GM12878 (cell line): ENCODE measurements around the gene SPATS2L. TPM values are rescaled to one million over a fixed set of nuclear protein-coding genes. Genes with fewer than 3 reads are reported as not detected.

Experiments used
- ATAC-seq: fragments of 200-7000 bp; cut with Tn5 transposase; 3 replicates; pipeline ENCODE4 v1.9.1; 2020; ENCODE audit warnings: mild to moderate bottlenecking, moderate library complexity
- BruUV-seq: library from RNA; stranded (reverse); fragments of 400-500 nt; replicated peaks from 2 replicates; lab custom pipeline; 2021; lab: Mats Ljungman, UMichigan
- CTCF ChIA-PET: fragments of 300-600 bp; sonication (Branson Sonifier 250); formaldehyde crosslinking; extraction: SDS; loops from one replicate; lab custom pipeline; 2021; ENCODE audit warnings: inconsistent platforms; lab: Yijun Ruan, JAX
- POLR2A ChIA-PET: fragments of 350-600 bp; formaldehyde crosslinking; extraction: SDS; loops from one replicate; lab custom pipeline; 2021; ENCODE audit warnings: inconsistent platforms; lab: Charles Lee
- RAD21 ChIA-PET: fragments of 300-600 bp; sonication (Branson Sonifier 250); formaldehyde crosslinking; loops from one replicate; lab custom pipeline; 2023; ENCODE audit warnings: antibody characterized with exemption; ENCODE audit not compliant: unreplicated experiment; lab: Charles Lee
- SMC1A ChIA-PET: fragments of 300-600 bp; sonication (Branson Sonifier 250); formaldehyde crosslinking; loops from one replicate; lab custom pipeline; 2023; ENCODE audit not compliant: unreplicated experiment, uncharacterized antibody; lab: Charles Lee
- DNase-seq: peaks from one replicate; pipeline ENCODE4 v3.0.0-alpha.2; 2011; ENCODE audit warnings: low read depth, low spot score
- FAIRE-seq: peaks from 3 replicates; lab custom pipeline; 2011; peaks lifted over from hg19 to GRCh38; lab: Jason Lieb, UNC
- H2AFZ ChIP-seq: 2 replicates; pipeline ENCODE4 v1.6.0; 2011; ENCODE audit warnings: low read depth, low read length, control low read depth; ENCODE audit not compliant: control insufficient read depth
- H3K27ac ChIP-seq: 2 replicates; pipeline ENCODE4 v1.5.1; 2011; ENCODE audit warnings: control low read depth; ENCODE audit not compliant: control insufficient read depth, insufficient read depth
- H3K27me3 ChIP-seq, 2 experiments: replicated peaks in 1 of 2; 2 replicates each; pipeline versions ENCODE4 v1.6.0 to v1.6.1; 2011; ENCODE audit warnings: low read length in 1 of 2; ENCODE audit not compliant: control insufficient read depth in 2 of 2, insufficient read depth in 2 of 2
- H3K36me3 ChIP-seq, 2 experiments: 2 replicates each; pipeline ENCODE4 v1.5.1; 2011; ENCODE audit warnings: low read length in 1 of 2; ENCODE audit not compliant: control insufficient read depth in 2 of 2, insufficient read depth in 2 of 2
- H3K4me1 ChIP-seq: 2 replicates; pipeline ENCODE4 v1.6.1; 2011; ENCODE audit warnings: mild to moderate bottlenecking, low read length, moderate library complexity, mixed read lengths; ENCODE audit not compliant: control insufficient read depth, insufficient read depth
- H3K4me2 ChIP-seq: 2 replicates; pipeline ENCODE4 v1.6.0; 2011; ENCODE audit warnings: control low read depth; ENCODE audit not compliant: control insufficient read depth, insufficient read depth
- H3K4me3 ChIP-seq: fragments of 200-600 bp; sonication (generic); 2 replicates; pipeline ENCODE4 v1.5.1; 2016
- H3K79me2 ChIP-seq: 2 replicates; pipeline ENCODE4 v1.6.0; 2011; ENCODE audit warnings: low read length; ENCODE audit not compliant: control insufficient read depth, insufficient read depth
- H3K9ac ChIP-seq: 2 replicates; pipeline ENCODE4 v1.8.0; 2011; ENCODE audit warnings: low read length, control low read depth, mixed read lengths; ENCODE audit not compliant: control insufficient read depth, insufficient read depth
- H3K9me3 ChIP-seq: replicated peaks from 3 replicates; pipeline ENCODE4 v1.5.1; 2011; ENCODE audit warnings: mild to moderate bottlenecking, low read length; ENCODE audit not compliant: control insufficient read depth, insufficient read depth
- H4K20me1 ChIP-seq: 2 replicates; pipeline ENCODE4 v1.6.0; 2011; ENCODE audit not compliant: control insufficient read depth, insufficient read depth
- E2F8 ChIP-seq: fragments of 450-650 bp; IDR thresholded peaks from 2 replicates; pipeline ENCODE4 v1.6.1; 2018; ENCODE audit warnings: mild to moderate bottlenecking, low read depth, moderate library complexity; ENCODE audit not compliant: partially characterized antibody
- FOXK2 ChIP-seq: fragments of 450-650 bp; IDR thresholded peaks from 2 replicates; pipeline ENCODE4 v1.6.1; 2017; ENCODE audit warnings: mild to moderate bottlenecking, moderate library complexity
- GABPA ChIP-seq: IDR thresholded peaks from 2 replicates; pipeline ENCODE4 v1.6.1; 2014; ENCODE audit warnings: antibody characterized with exemption, low read depth, mild to moderate bottlenecking, inconsistent platforms
- HCFC1 ChIP-seq: fragments of 150-350 bp; IDR thresholded peaks from 2 replicates; pipeline ENCODE4 v1.6.1; 2014; ENCODE audit warnings: low read length
- IRF5 ChIP-seq: fragments of 450-650 bp; IDR thresholded peaks from 2 replicates; pipeline ENCODE4 v1.6.1; 2017; ENCODE audit warnings: borderline replicate concordance
- JUNB ChIP-seq: IDR thresholded peaks from 2 replicates; pipeline ENCODE4 v1.6.1; 2016; ENCODE audit warnings: antibody characterized with exemption, mild to moderate bottlenecking
- KLF5 ChIP-seq: fragments of 450-650 bp; IDR thresholded peaks from 2 replicates; pipeline ENCODE4 v1.6.1; 2014; ENCODE audit warnings: mild to moderate bottlenecking; ENCODE audit not compliant: partially characterized antibody
- NFIC ChIP-seq: IDR thresholded peaks from 2 replicates; pipeline ENCODE4 v1.6.1; 2012; ENCODE audit warnings: low read depth, mild to moderate bottlenecking, inconsistent platforms, low read length, moderate library complexity
- PKNOX1 ChIP-seq: fragments of 450-650 bp; IDR thresholded peaks from 2 replicates; pipeline ENCODE4 v1.6.1; 2016; ENCODE audit warnings: mild to moderate bottlenecking
- SKIL ChIP-seq: fragments of 450-650 bp; IDR thresholded peaks from 2 replicates; pipeline ENCODE4 v1.6.1; 2017; ENCODE audit warnings: mild to moderate bottlenecking, low read depth, inconsistent platforms; ENCODE audit not compliant: poor library complexity, severe bottlenecking
- SMAD1 ChIP-seq: fragments of 450-650 bp; IDR thresholded peaks from 2 replicates; pipeline ENCODE4 v1.6.1; 2018; ENCODE audit warnings: mild to moderate bottlenecking, low read depth; ENCODE audit not compliant: partially characterized antibody
- SMC3 ChIP-seq: IDR thresholded peaks from 2 replicates; pipeline ENCODE4 v1.6.1; 2011; ENCODE audit warnings: low read length, improper control_type of control experiment, borderline replicate concordance
- SP1 ChIP-seq: IDR thresholded peaks from one replicate; pipeline ENCODE4 v1.6.1; 2011; ENCODE audit warnings: low read depth, low read length
- ZNF274 ChIP-seq: IDR thresholded peaks from one replicate; pipeline ENCODE4 v1.8.0; 2011; ENCODE audit not compliant: insufficient read length, insufficient read depth
- WGBS: methylation state at CpG from one replicate; pipeline ENCODE4 v1.1.6; 2016; ENCODE audit warnings: low lambda C conversion rate; ENCODE audit not compliant: insufficient replicate concordance, insufficient coverage; ENCODE audit errors: missing lambda C conversion rate; 5-methylcytosine and 5-hydroxymethylcytosine counted together
- in situ Hi-C: fragments of 300-500 bp; cut with MboI; formaldehyde crosslinking; loops from 9 replicates; pipeline ENCODE4 v1.14.3; 2018; ENCODE audit warnings: mixed read lengths
- intact Hi-C: fragments of 100-400 bp; cut with micrococcal nuclease; formaldehyde crosslinking; loops from one replicate; pipeline ENCODE4 v1.14.2; 2022; ENCODE audit not compliant: unreplicated experiment
- polyA plus RNA-seq, 11 experiments: library from polyadenylated mRNA; depleted of rRNA in 4 of 11; unstranded in 6 of 11; stranded (reverse) in 5 of 11; fragments of >200 nt; fragmentation: Nextera tagmentation in 4 of 11; fragmentation: Illumina TruSeq in 1 of 11; extraction: Ambion mirVana in 4 of 11; extraction: Trizol in 1 of 11; gene quantifications; 1 replicate in 1 of 11; 2 replicates in 10 of 11; pipeline versions ENCODE4 v1.2.1 to v1.2.3, GENCODE V29; 2011 to 2016; ENCODE audit warnings: inconsistent platforms in 2 of 11, missing spikeins in 2 of 11, low read depth in 1 of 11
- total RNA-seq, 4 experiments: library from RNA; depleted of rRNA in 3 of 4; stranded (reverse); fragments of >200 nt in 3 of 4; fragmentation: Illumina TruSeq in 1 of 4; extraction: Trizol in 1 of 4; gene quantifications; 2 replicates each; pipeline versions ENCODE4 v1.2.1 to v1.2.3, GENCODE V29; 2013 to 2021

The SPATS2L gene
- total and polyA plus RNA-seq, 10 of the 15 experiments (the other 5 are each of a cell fraction or from before 2014, with no cell fraction given), result 5.2 to 30.0 (median 20.1) TPM

GRCh38 chr2:200296118-200296517 lies 10.4 kb upstream of the SPATS2L start:
- Histone ChIP-seq H4K20me1 (no peaks in the 10 kb centered on the region), H3K27ac (no peak overlapping the region), H3K79me2 (no peaks in the 10 kb centered on the region)
- TF ChIP-seq HCFC1, result no peak
- no peak for TF ChIP-seq SP1
- TF ChIP-seq PKNOX1, result no peak
- TF ChIP-seq SKIL, result no peak
- no peak for TF ChIP-seq JUNB
- no peak for TF ChIP-seq IRF5
- TF ChIP-seq ZNF274, result no peak
- TF ChIP-seq SMAD1, result no peak
- no peak for TF ChIP-seq KLF5
- TF ChIP-seq GABPA, result no peak
- no peak for TF ChIP-seq FOXK2
- TF ChIP-seq SMC3, result no peak
- TF ChIP-seq NFIC, result no peak
- no peak for TF ChIP-seq E2F8
- TF ChIP-seq, all 136 proteins: peak for 0
- CTCF ChIA-PET, result interaction anchor here (1.0 kb wide), 1 partner anchor 186 kb away, joined by 5 read pairs; no protein-coding TSS in a partner anchor
- RAD21 ChIA-PET, result no interaction called here
- Histone ChIP-seq H3K4me1 (no peaks in the 10 kb centered on the region), H3K4me2 (no peak overlapping the region), H3K9ac (no peak overlapping the region), H3K4me3 (no peak overlapping the region), H2AFZ (no peak overlapping the region), H3K9me3 (no peaks in the 10 kb centered on the region), H3K36me3 (no peaks in the 10 kb centered on the region), H3K27me3 (no peaks in the 10 kb centered on the region)
- BruUV-seq, result no TSS peak
- no peak for FAIRE-seq
- POLR2A ChIA-PET, result no interaction called here
- in situ Hi-C loops, result no loop called here
- 33% methylated on average over 1 of the region's 1 CpG for WGBS
- SMC1A ChIA-PET, result interaction anchor here (1.0 to 1.3 kb wide), 2 partner anchors 9 to 66 kb away, joined by 3 to 5 read pairs; no protein-coding TSS in a partner anchor
- intact Hi-C loops, result no loop called here
- no peak for DNase-seq
- no peak for ATAC-seq
